NCI-H2196 (cell line): ENCODE results near the gene KLF15.

Experiments used
- DNase-seq: peaks from one replicate; lab custom pipeline; 2025; ENCODE audit not compliant: unreplicated experiment; lab: John Stamatoyannopoulos, UW

The KLF15 gene

DNA sequence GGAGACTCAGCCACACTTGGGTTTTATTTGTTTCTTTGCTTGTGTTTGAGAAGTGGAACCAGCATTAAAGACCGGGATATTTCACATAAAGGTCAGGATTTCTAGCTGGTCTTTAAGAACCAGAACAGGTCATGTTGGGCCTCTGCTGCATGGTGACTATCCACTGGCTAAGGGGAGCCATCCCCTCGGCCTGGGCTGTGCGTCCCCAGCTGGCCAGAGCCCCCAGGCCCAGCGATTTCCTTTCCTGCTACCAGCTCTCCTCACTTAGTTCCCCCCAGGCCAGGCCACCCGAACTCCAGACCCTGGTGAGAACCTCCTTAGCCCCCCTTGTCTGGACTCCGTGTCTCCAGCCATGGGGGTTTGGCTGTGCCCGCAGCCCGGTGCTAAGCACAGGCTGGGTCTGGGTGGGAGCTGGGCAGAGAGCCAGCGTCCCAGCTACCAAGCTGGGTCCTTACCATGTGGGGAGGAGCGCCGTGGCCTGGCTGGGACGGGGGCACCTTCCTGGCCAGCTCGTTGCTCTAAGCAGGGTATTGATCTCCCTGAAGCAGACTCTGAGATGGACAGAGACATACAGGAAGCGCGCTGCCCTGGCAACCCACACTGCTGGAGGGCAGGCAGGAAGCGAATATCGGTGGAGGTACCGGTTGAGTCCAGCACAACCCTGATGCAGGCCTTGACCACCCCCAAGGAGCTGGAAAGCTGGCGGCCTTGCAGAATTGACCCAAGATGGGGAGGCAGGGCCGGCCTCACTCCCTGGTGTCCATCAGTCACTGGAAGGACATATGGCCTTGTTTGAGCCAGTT lies 49.4 kb downstream of the KLF15 start:
- DNase-seq = no peak

DNA sequence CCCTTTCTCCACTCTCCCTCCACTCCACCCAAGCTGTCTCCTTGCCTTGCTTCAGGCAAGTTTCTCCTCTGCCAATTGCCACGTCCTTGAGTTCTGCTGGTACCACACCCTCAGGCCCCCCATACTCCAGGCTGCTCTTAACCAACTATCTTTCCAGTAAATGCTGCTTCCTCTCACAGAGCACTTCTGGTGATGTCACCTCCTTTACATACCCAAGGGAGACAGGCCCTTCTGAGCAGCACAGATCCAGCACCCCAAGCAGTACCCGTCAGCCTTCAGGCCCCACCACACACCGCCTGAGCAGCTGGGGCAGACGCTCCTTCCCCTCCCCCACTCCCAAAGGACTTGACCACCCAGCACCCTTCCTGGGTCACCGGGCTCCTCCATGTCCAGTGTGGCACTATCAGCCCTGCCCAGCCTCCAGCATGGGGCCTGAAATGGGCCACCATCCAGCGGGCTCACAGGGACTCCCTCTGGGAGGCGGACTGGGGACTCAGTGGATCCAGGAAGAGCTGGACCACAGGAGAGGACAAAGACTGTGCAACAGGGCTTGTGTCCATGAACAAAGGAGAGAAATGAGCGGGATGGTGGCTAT lies 50.2 kb downstream of the KLF15 start:
- no peak for DNase-seq

DNA sequence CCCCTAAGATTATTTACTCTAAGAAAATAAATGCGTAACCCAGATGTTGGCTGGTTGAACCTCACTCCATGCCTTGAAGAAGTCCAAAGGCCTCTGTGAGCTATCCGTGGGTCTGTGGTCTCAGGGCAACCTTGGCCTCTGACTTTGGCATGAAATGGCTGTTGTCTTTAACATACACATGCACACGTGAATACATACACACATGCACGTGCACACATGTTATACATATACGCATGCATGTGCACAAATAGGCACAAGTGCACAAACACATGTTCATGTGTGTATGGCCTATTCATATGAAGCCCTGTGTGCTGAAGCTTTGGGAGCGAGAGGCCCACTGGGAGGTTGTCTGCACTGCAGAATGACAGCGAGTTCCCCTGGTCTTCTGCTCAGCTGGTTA lies 50.8 kb downstream of the KLF15 start:
- DNase-seq = no peak

DNA sequence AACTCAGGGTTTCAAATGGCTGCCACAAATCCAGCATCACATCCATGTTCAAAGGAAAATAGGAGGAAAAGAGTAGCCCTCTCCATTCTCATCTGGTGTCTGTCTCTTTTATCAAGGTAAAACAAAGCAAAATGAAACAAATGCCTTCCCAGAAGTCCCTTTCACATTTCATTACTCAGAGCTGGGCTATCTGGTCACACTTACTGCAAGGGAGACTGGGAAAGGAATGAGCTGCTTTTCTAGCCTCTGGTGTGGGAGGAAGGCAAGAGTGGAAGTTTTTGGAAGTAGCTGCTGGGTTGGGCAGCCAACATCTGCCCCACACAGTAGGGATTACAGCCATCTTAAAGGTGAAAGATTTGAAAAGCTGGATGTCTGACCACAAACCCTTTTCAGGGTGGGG lies 51.8 kb downstream of the KLF15 start:
- DNase-seq = no peak

DNA sequence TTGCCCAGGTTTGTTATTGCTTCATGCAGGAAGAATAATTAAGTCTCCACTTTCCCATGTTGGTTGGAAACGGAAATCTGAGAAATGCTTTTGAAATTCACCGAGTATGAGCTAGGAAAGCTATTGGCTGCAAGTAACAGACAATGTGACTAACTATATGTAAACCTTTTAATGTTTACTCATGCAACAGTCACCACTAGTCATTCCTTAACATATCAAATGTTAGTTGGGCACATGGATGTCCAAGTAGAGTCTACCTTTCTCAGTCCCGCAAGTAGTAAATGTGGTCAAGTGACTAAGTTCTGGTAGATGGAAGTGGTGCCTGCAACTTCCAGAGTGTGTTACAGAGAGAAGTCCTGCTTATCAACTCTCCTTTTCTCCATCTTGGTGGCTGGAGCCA lies 52.5 kb downstream of the KLF15 start:
- DNase-seq = no peak

DNA sequence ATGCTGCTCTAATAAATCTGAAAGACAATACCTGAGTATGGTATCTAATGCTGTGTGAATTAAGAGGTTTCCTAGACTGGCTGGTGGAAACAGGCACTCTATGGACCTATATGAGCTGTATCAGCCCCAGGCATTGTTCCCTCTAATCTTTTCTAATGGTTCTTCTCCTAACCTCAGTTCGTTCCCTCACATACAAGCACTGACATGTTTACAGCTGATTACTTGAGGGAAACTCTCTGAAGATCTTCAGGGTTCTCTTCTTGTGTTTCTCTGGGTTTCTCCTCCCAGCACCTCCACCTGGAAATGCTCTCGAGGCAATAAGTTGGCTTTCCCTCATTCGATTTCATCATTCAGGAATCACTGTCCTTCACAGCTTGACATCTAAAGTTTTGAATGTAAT lies 52.9 kb downstream of the KLF15 start:
- no peak for DNase-seq

DNA sequence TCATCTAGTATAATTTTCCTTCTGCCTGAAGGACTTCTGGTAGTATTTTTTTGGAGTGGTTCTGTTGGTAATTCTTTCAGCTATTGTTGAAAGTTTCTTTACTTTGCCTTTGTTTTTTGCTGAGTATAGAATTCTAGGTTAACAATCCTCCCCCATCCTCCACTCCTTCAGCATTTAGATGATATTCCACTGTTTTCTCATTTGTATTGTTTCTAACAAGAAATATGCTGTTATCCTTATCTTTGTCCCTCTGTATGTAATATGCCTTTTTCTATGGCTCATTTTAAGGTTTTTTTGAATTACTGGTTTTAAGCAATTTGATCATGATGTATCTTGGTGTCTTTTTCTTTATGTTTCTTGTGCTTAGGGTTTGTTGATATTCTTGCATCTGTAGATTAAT lies 53.9 kb downstream of the KLF15 start:
- no peak for DNase-seq

DNA sequence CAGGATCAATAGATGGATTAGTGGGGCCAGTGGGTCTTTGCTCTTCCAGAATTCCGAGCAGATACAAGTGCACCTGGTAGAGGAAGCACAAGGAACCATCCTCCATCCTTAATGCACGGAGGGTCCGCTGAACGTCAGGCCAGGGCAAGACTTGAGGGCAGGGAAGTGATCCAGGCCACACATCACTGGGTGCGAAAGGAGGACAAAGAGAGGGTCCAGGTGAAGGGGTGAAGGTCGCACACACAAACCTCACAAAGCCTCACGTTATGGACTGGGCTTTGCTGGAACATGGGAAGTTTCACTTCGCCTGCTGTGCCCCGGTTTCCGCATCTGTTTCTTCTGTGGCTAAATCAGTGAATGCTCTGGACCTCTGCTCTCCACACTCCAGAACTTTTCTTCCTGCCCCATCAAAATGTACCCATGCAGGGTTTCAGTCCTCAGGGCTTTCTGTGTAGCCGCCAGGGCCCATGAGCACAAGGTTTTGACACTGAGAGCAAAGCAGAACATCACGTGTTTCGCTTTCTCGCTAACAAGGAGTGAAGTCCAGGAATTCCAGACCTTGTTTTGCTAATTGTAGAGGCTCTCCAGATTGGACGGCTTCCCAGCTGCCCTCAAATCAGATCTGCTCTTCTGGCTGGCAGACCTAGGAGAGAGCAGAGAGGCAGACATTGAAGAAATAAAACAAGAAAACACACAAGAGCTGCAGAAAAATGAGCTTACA lies 56.3 kb downstream of the KLF15 start:
- DNase-seq = no peak

DNA sequence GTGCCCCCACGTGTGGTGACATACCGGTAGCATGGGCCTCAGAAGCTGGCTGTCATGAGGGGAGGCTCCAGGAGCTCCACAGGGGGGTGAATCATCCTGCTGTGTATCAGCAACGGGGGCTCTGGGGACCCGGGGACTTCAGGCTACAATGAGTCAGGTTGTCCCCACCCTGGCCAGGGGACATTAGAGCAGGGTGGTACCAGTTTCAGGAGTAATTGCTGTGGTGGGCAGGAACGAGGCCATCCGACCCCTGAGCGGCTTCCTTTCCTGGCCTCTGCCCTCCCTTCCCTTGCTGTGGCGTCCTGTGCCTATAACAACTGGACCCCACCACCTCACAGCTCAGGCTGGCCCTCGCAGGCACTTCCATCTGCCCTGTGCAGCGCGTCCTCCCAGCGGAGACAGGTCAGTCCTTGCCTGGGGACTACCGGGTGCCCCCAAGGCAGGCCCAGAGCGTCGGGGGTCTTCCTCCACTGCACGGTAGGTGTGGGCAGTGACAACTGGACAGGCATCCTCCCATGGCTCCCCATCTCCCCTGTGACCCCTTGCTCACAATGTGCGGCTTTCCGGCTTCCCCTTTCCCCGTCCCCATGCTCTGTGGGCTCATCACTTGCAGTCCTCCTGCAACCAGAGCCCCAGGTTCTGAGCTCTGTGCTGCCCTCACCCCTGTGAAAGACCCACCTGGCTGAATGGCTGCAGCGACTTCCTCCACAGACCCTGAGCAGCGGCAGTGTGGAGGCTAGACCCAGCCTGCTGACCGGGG lies 57.0 kb downstream of the KLF15 start:
- DNase-seq = no peak

DNA sequence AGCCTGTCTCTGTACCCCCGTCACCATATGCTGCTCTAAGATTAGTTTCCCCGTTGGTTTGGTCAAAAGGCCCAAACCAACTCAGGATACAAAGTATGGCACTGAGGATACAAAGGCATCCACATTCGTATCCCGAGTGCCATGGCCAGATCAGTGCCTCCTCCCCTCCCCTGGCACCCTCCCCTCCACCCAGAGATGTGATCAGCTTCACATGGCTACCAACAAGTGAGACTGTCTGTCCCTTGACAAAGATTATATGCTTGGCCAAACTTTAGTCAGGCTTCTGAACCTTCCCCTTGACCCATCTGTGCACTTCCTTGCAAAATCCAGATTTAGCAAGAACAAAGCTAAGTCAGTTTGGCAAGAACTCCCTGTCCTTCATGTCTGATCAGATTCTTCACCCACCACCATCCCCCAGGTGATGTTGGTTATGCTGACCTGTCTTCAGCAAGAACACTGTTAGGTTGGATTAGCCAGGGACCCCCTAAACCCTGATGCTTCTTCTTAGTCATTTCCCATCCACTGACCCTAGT lies 61.7 kb downstream of the KLF15 start:
- DNase-seq = no peak

DNA sequence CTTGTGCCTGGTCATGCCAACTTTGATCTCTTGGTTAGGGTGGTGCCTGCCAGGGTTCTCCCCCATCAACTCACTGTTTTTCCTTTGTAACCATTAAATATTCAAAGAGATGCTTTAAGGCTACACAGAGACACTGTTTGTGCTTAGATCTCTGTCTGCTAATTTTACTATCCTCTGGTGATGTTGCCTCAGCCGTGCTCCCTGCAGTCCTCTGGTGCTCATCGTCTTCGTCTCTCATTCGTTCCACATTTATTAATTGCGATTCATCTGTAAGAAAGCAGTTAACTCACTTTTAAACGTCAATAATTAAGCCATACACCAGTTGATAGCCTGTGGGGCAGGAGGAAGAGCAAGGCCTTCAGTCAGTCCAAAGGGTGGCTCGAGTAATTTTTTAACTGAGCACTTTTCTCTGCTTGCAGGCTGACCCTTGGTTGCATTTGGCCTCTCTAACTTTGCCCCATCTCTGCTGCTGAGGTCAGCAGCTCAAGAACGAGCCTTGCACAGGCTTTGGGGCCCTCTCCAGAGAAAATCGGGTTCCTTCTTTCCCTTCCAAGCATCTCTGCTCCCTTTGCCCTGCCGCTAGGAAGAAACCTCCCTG lies 62.9 kb downstream of the KLF15 start:
- DNase-seq = no peak

DNA sequence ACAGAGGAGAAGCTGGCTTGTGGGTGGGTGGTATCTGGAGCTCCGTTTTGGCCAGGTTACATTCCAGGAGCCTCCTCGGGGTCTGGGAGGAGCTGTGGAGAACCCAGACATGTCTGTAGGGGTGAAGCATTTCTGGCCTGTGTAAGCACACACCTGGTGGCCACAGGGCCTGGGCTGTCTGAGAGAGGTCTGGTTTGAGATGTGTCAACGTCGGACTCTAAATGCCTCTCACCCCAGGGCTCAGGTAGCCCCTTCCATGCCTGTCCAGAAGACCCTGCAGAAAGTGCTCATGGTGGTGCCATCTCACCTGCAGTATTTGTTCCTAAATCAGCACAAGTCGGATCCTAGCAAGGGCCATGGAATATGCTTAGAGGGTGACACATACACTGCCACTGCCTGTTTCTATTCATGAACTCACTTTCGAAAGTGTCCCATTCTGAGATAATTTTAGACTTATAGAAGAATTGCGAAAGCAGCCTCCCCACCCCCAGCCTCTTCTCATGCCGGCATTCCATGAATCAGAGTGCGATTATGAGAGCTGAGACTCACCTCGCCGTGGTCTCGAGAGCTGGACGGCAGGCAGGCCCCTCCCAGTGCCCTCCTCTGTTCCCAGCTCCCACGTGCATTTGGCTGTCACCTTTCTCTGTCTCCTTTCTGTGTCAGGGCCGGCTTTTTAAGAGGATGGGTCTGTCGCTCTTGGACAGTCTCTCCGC lies 63.7 kb downstream of the KLF15 start:
- DNase-seq = no peak
